GM13976 (cell line): ENCODE results near the gene RSPH3.

Source experiments
- DNase-seq: peaks from one replicate; pipeline ENCODE4 v3.0.0; 2012; ENCODE audit warnings: low spot score
- in situ Hi-C: fragments of 300-500 bp; cut with MboI; formaldehyde crosslinking; loops from one replicate; pipeline ENCODE4 v1.12.0; 2022; ENCODE audit warnings: low sequenced_read_pairs, mixed read lengths, inconsistent platforms; ENCODE audit not compliant: unreplicated experiment
- TF ChIP-seq, protein P1 (sequence below): IDR thresholded peaks from 2 replicates; pipeline ENCODE4 v1.5.1; 2012; ENCODE audit warnings: borderline replicate concordance, mild to moderate bottlenecking; ENCODE audit not compliant: insufficient read depth; ENCODE audit errors: extremely low read depth, missing control alignments, control extremely low read depth

Gene RSPH3

DNA sequence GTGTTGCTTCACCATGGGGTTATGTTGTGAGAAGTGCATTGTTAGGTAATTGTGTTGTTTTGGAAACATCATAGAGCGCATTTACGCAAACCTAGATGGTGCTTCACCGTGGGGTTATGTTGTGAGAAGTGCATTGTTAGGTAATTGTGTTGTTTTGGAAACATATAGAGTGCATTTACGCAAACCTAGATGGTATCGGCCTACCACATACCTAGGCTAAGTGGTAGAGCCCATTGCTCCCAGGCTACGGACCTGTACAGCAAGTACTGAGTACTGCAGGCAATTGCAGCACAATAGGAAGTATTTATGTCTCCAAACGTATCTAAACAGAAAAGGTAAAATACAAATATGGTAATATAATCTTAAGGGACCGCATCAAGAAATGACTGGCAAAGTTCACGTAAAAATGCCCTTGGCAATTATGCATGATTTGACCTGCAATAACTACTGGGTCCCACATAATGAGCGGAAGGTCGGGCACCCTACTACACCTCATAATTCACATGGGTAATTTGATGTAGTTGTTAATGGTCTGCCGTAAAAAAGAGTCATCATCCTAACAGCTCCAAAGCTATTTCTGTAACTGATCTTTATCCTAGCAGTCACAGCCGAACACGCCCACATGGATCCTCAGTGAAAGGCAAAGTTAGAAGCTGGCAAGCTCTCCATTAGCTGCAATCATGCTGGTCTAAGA is 76.0 kb downstream of the RSPH3 start:
- TF ChIP-seq, protein P1, sequence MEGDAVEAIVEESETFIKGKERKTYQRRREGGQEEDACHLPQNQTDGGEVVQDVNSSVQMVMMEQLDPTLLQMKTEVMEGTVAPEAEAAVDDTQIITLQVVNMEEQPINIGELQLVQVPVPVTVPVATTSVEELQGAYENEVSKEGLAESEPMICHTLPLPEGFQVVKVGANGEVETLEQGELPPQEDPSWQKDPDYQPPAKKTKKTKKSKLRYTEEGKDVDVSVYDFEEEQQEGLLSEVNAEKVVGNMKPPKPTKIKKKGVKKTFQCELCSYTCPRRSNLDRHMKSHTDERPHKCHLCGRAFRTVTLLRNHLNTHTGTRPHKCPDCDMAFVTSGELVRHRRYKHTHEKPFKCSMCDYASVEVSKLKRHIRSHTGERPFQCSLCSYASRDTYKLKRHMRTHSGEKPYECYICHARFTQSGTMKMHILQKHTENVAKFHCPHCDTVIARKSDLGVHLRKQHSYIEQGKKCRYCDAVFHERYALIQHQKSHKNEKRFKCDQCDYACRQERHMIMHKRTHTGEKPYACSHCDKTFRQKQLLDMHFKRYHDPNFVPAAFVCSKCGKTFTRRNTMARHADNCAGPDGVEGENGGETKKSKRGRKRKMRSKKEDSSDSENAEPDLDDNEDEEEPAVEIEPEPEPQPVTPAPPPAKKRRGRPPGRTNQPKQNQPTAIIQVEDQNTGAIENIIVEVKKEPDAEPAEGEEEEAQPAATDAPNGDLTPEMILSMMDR = no peak
- DNase-seq = no peak
- in situ Hi-C loops = no loop called here
